ENCODE data around the gene SLC9A1. TPM values are rescaled to one million over a fixed set of nuclear protein-coding genes. Genes with fewer than 3 reads are reported as not detected.

Gene SLC9A1
- total RNA-seq, 1 experiment from 2014 or later, result 21.7 TPM

DNA sequence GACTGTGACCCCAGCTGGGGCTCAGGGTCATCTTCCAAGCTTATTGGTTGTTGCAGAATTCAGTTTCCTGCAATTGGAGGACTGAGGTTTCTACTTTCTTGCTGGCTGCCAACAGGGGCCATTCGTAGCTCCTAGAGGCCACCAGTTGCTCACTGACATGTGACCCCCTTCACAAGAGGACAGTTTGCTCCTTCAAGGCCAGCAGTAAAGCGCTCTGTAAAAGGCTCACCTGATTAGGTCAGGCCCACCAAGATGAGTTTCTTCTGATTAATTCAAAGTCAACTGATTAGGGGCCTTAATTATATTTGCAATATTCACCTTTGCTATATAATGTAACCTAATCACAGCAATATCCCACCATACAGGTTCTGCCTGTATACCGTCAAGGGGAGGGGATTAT lies 68.9 kb downstream of the SLC9A1 start:
- Histone ChIP-seq H3K9me2 (ENCODE audit: insufficient read depth) (no peaks in the 10 kb centered on the region), H3K4me1 (ENCODE audit: control insufficient read depth in 1 of 2, insufficient read depth in 2 of 2, low read length in 2 of 2) (no peaks in the 10 kb centered on the region), H3K9me3 (ENCODE audit: control insufficient read depth in 1 of 2, insufficient read depth in 1 of 2, low read depth in 1 of 2, low read length in 2 of 2) (no peaks in the 10 kb centered on the region), H3K36me3 (ENCODE audit: control insufficient read depth in 1 of 2, insufficient read depth in 2 of 2, low read length in 2 of 2) (no peaks in the 10 kb centered on the region), H2AFZ (ENCODE audit: low read depth, low read length, poor library complexity, severe bottlenecking) (no peak overlapping the region), H3K27me3 (ENCODE audit: insufficient read depth, low read length) (no peaks in the 10 kb centered on the region), H3K4me3 (replicated peaks in 1 of 2; ENCODE audit: low read depth in 1 of 2, low read length in 2 of 2) (no peak overlapping the region), H3K9ac (ENCODE audit: low read length) (no peak overlapping the region), H4K20me1 (ENCODE audit: insufficient read depth) (no peaks in the 10 kb centered on the region), H3K27ac (ENCODE audit: low read depth, low read length) (no peak overlapping the region), H3K79me2 (ENCODE audit: insufficient read depth, low read length) (no peaks in the 10 kb centered on the region), H3K4me2 (ENCODE audit: low read length) (no peak overlapping the region)
- CTCF ChIA-PET, result no interaction called here
- TF ChIP-seq, protein P1, sequence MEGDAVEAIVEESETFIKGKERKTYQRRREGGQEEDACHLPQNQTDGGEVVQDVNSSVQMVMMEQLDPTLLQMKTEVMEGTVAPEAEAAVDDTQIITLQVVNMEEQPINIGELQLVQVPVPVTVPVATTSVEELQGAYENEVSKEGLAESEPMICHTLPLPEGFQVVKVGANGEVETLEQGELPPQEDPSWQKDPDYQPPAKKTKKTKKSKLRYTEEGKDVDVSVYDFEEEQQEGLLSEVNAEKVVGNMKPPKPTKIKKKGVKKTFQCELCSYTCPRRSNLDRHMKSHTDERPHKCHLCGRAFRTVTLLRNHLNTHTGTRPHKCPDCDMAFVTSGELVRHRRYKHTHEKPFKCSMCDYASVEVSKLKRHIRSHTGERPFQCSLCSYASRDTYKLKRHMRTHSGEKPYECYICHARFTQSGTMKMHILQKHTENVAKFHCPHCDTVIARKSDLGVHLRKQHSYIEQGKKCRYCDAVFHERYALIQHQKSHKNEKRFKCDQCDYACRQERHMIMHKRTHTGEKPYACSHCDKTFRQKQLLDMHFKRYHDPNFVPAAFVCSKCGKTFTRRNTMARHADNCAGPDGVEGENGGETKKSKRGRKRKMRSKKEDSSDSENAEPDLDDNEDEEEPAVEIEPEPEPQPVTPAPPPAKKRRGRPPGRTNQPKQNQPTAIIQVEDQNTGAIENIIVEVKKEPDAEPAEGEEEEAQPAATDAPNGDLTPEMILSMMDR (IDR thresholded peaks at IDR 0.05 in 2 of 3, conservative IDR thresholded peaks at IDR 0.05 in 1 of 3; ENCODE audit: borderline replicate concordance in 1 of 3, insufficient read depth in 1 of 3, low read depth in 2 of 3, low read length in 2 of 3), result no peak
- no peak for TF ChIP-seq CBX3 (IDR thresholded peaks at IDR 0.05; ENCODE audit: low read depth)
- TF ChIP-seq POLR2A (IDR thresholded peaks at IDR 0.05; ENCODE audit: borderline replicate concordance, extremely low read depth, insufficient read depth, insufficient read length), result no peak
- no peak for ATAC-seq
- RAD21 ChIA-PET (ENCODE audit: low non-redundant PET in 1 of 2, low total read pairs in 2 of 2, uncharacterized antibody in 2 of 2, unreplicated experiment in 2 of 2), result no interaction called here
- no TSS peak for BruUV-seq (replicated peaks)
- intact Hi-C loops (cut with micrococcal nuclease), result loop anchor here (5.0 kb wide), 1 partner anchor 109 kb away; no protein-coding TSS in a partner anchor
- no peak for DNase-seq (ENCODE audit: low read depth, low spot score)
- POLR2A ChIA-PET, result no interaction called here

DNA sequence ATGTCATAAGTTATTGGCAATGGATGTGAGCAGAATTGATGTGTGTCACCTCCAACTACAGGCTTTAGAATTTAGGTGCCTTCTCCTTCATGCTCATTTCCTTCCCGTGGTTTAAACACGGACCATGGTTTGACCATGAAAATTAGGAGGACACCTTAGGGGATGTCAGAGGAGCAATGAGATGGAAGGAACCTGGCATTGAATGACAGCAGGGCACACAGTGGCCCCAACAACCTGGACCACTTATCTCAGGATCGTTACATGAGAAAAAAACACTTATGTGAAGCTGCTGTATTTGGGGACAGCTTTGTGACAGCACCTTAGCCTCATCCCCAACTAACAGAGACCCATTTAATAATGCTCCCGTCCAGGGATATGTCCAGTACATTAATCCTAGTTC lies 70.8 kb downstream of the SLC9A1 start:
- TF ChIP-seq SP1 (IDR thresholded peaks at IDR 0.05; ENCODE audit: low read depth), result no peak
- TF ChIP-seq ELF1 (IDR thresholded peaks at IDR 0.05; ENCODE audit: borderline replicate concordance, low read depth), result no peak
- TF ChIP-seq, protein P2, sequence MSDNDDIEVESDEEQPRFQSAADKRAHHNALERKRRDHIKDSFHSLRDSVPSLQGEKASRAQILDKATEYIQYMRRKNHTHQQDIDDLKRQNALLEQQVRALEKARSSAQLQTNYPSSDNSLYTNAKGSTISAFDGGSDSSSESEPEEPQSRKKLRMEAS (IDR thresholded peaks at IDR 0.05), result no peak
- TF ChIP-seq TCF7L2 (IDR thresholded peaks at IDR 0.05; ENCODE audit: borderline replicate concordance, extremely low read depth, insufficient read depth, insufficient read length), result no peak
- no peak for TF ChIP-seq FOSL1 (IDR thresholded peaks at IDR 0.05; ENCODE audit: low read depth)
- no peak for TF ChIP-seq EGR1 (IDR thresholded peaks at IDR 0.05; ENCODE audit: low read depth)
- TF ChIP-seq YY1 (IDR thresholded peaks at IDR 0.05; ENCODE audit: extremely low read depth, insufficient replicate concordance, low read depth, low read length), result no peak
- TF ChIP-seq, protein P3, sequence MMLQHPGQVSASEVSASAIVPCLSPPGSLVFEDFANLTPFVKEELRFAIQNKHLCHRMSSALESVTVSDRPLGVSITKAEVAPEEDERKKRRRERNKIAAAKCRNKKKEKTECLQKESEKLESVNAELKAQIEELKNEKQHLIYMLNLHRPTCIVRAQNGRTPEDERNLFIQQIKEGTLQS (IDR thresholded peaks at IDR 0.05), result no peak
- ATAC-seq, result no peak
- no peak for DNase-seq (ENCODE audit: low read depth, low spot score)
- no peak overlapping the region for H2AFZ ChIP-seq (ENCODE audit: low read depth, low read length, poor library complexity, severe bottlenecking)
- H3K9me2 ChIP-seq (ENCODE audit: insufficient read depth), result no peaks in the 10 kb centered on the region
- H3K27me3 ChIP-seq (ENCODE audit: insufficient read depth, low read length), result no peaks in the 10 kb centered on the region
- no peak overlapping the region for H3K4me2 ChIP-seq (ENCODE audit: low read length)
- H3K4me3 ChIP-seq (replicated peaks in 1 of 2; ENCODE audit: low read depth in 1 of 2, low read length in 2 of 2), result no peak overlapping the region
- no TSS peak for BruUV-seq (replicated peaks)
- no peak overlapping the region for H3K9ac ChIP-seq (ENCODE audit: low read length)
- intact Hi-C loops (cut with micrococcal nuclease), result no loop called here
- H3K27ac ChIP-seq (ENCODE audit: low read depth, low read length), result no peak overlapping the region
- no peaks in the 10 kb centered on the region for H3K4me1 ChIP-seq (ENCODE audit: control insufficient read depth in 1 of 2, insufficient read depth in 2 of 2, low read length in 2 of 2)
- H4K20me1 ChIP-seq (ENCODE audit: insufficient read depth), result no peaks in the 10 kb centered on the region
- no peaks in the 10 kb centered on the region for H3K36me3 ChIP-seq (ENCODE audit: control insufficient read depth in 1 of 2, insufficient read depth in 2 of 2, low read length in 2 of 2)
- ChIA-PET POLR2A (no interaction called here), CTCF (interaction anchor here (1.6 kb wide), 1 partner anchor 38 kb away, joined by 4 read pairs; no protein-coding TSS in a partner anchor), RAD21 (ENCODE audit: low non-redundant PET in 1 of 2, low total read pairs in 2 of 2, uncharacterized antibody in 2 of 2, unreplicated experiment in 2 of 2) (no interaction called here)
- H3K9me3 ChIP-seq (ENCODE audit: control insufficient read depth in 1 of 2, insufficient read depth in 1 of 2, low read depth in 1 of 2, low read length in 2 of 2), result no peaks in the 10 kb centered on the region
- no peaks in the 10 kb centered on the region for H3K79me2 ChIP-seq (ENCODE audit: insufficient read depth, low read length)
